ENCODE results near the gene C12orf60. TPM values are rescaled to one million over a fixed set of nuclear protein-coding genes. Genes with fewer than 3 reads are reported as not detected.

The C12orf60 gene
- total RNA-seq, 4 donors from 2014 or later, result 0.33 to 2.5 (median 0.73) TPM

- no peak for TF ChIP-seq POLR2A (IDR thresholded peaks at IDR 0.05)
- TF ChIP-seq, protein P1, sequence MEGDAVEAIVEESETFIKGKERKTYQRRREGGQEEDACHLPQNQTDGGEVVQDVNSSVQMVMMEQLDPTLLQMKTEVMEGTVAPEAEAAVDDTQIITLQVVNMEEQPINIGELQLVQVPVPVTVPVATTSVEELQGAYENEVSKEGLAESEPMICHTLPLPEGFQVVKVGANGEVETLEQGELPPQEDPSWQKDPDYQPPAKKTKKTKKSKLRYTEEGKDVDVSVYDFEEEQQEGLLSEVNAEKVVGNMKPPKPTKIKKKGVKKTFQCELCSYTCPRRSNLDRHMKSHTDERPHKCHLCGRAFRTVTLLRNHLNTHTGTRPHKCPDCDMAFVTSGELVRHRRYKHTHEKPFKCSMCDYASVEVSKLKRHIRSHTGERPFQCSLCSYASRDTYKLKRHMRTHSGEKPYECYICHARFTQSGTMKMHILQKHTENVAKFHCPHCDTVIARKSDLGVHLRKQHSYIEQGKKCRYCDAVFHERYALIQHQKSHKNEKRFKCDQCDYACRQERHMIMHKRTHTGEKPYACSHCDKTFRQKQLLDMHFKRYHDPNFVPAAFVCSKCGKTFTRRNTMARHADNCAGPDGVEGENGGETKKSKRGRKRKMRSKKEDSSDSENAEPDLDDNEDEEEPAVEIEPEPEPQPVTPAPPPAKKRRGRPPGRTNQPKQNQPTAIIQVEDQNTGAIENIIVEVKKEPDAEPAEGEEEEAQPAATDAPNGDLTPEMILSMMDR (IDR thresholded peaks at IDR 0.05), result no peak
- DNase-seq, result no peak
- Histone ChIP-seq H3K9me3 (no peaks in the 10 kb centered on the region), H3K4me3 (replicated peaks in 1 of 3) (no peak overlapping the region), H3K27ac (no peak overlapping the region), H3K4me1 (no peaks in the 10 kb centered on the region), H3K27me3 (no peaks in the 10 kb centered on the region), H3K36me3 (no peaks in the 10 kb centered on the region)
- WGBS, 2 donors, result 86 to 91% methylated on average over 3 of the region's 3 CpGs
- intact Hi-C loops (cut with DNase I), result no loop called here
Observed at GRCh38 chr12:14833336-14833735, 29.9 kb downstream of the C12orf60 start.

GRCh38 chr12:14833952-14834351 is 30.5 kb downstream of the C12orf60 start:
- H3K27me3 ChIP-seq, result no peaks in the 10 kb centered on the region
- intact Hi-C loops (cut with DNase I), result no loop called here
- no peaks in the 10 kb centered on the region for H3K9me3 ChIP-seq
- H3K4me3 ChIP-seq (replicated peaks in 1 of 3), result no peak overlapping the region
- H3K27ac ChIP-seq, result no peak overlapping the region
- WGBS, 2 donors, result 56 to 60% methylated on average over 1 of the region's 1 CpG
- TF ChIP-seq, protein P1 (IDR thresholded peaks at IDR 0.05), result no peak
- no peak for TF ChIP-seq POLR2A (IDR thresholded peaks at IDR 0.05)
- no peak for DNase-seq
- no peaks in the 10 kb centered on the region for H3K4me1 ChIP-seq
- H3K36me3 ChIP-seq, result no peaks in the 10 kb centered on the region

DNA sequence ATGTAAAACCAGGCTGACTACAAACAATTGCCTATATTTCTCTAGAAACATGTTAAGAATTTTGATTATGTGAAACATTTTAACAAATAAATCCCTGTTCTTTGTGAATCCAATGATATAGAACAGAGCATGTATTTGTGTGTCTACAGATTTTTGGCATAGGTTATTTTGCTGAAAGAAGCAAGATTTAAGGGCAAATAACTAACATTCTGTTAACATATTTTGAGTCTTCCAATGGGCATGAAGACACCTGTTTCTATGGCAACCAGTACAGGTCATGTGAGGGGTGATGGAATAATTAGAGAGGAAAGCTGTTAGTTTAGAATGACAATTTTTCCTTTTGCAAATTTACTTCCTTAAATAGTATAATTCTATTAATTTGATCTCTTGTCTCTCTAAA is 31.0 kb downstream of the C12orf60 start:
- Histone ChIP-seq H3K9me3 (no peaks in the 10 kb centered on the region), H3K4me3 (replicated peaks in 1 of 3) (no peak overlapping the region), H3K4me1 (no peaks in the 10 kb centered on the region), H3K27me3 (no peaks in the 10 kb centered on the region), H3K36me3 (no peaks in the 10 kb centered on the region), H3K27ac (no peak overlapping the region)
- DNase-seq, result no peak
- TF ChIP-seq, protein P1 (IDR thresholded peaks at IDR 0.05), result no peak
- no peak for TF ChIP-seq POLR2A (IDR thresholded peaks at IDR 0.05)
- intact Hi-C loops (cut with DNase I), result no loop called here

DNA sequence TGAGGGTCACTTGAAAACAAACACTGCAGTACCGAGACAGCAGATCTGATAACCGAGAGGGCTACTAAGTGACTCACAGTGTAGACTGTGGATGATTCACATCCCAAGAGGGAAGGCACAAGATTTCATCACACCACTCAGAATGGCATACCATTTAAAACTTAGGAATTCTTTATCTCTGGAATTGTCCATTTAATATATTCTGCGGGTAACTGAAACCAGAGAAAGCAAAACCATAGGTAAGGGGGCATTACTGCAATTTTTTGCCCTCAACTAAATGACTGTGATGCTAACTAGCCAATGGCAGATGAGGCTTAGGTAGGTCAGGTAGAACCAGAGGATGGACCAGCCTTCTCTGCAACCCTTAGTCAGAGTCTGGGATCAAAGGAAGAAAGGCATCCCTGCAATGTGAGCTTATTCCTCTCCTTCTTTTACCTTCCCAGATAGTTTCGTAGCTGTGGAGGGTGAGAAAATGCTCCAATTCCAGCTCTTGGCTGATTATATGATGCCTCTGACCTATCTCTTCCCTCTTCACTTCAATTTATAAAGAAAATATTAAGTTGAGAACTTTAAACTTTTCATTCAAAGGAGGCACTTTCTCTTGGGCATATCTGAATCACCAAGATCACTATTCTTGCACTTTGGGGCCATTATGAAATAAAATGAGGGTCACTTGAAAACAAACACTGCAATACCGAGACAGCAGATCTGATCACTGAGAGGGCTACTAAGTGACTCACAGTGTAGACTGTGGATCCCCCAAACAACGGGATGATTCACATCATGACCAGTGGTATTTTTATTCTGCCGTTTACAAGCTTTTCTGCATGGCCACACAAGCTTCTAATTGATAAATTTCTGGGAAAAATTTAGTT is 33.1 kb downstream of the C12orf60 start:
- 81 to 90% methylated on average over 7 of the region's 7 CpGs for WGBS, 2 donors
- intact Hi-C loops (cut with DNase I), result no loop called here
- DNase-seq, result no peak
- Histone ChIP-seq H3K4me1 (peaks cover 11 to 12% of the 10 kb centered on the region in 2 donors), H3K9me3 (no peaks in the 10 kb centered on the region), H3K27ac (peak overlapping the region in 1 of 3 donors; percentile 25), H3K27me3 (no peaks in the 10 kb centered on the region), H3K4me3 (replicated peaks in 1 of 3) (no peak overlapping the region), H3K36me3 (no peaks in the 10 kb centered on the region)
- TF ChIP-seq POLR2A (IDR thresholded peaks at IDR 0.05), result no peak
- TF ChIP-seq, protein P1 (IDR thresholded peaks at IDR 0.05), result no peak

DNA sequence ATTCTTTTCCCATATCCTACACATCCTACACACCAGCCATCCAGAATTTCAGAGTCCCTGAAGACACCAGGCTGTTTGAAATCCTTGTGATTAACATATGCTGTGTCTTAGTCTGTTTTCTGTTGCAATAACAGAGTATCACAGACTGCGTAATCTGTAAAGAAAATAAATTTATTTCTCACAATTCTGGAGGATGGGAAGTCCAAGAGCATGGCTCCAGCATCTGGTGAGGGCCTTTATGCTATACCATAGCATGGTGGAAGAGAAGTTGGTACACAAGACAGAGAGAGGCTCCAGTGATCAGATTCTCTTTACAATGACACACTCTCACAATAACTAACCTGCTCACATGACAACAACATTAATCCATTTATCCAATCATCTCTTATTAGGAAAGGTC is 35.8 kb downstream of the C12orf60 start:
- Histone ChIP-seq H3K4me1 (peaks cover 20 to 27% of the 10 kb centered on the region in 2 donors), H3K4me3 (replicated peaks in 1 of 3) (no peak overlapping the region), H3K27ac (no peak overlapping the region), H3K9me3 (no peaks in the 10 kb centered on the region), H3K27me3 (no peaks in the 10 kb centered on the region), H3K36me3 (no peaks in the 10 kb centered on the region)
- intact Hi-C loops (cut with DNase I), result no loop called here
- TF ChIP-seq, protein P1 (IDR thresholded peaks at IDR 0.05), result no peak
- TF ChIP-seq POLR2A (IDR thresholded peaks at IDR 0.05), result no peak
- no peak for DNase-seq
- WGBS, 2 donors, result 97 to 100% methylated on average over 1 of the region's 1 CpG

All from thyroid gland (tissue), 4 donors.